Mononuclear cell (primary cell): ENCODE results near the gene BACH2. TPM values are rescaled to one million over a fixed set of nuclear protein-coding genes. Genes with fewer than 3 reads are reported as not detected.
"Not testable (repeated sequence)": the region's sequence is repeated elsewhere in the genome, so short reads cannot be mapped to it uniquely, and the experiment has no call there.

Experiments
- H3K27me3 ChIP-seq: 2 replicates; pipeline ENCODE4 v1.6.0; 2011; ENCODE audit warnings: low read length, control low read depth; ENCODE audit not compliant: insufficient read depth
- H3K4me1 ChIP-seq: 2 replicates; pipeline ENCODE4 v1.5.1; 2011; ENCODE audit warnings: mild to moderate bottlenecking, low read length, control low read depth; ENCODE audit not compliant: insufficient read depth
- H3K4me3 ChIP-seq: 2 replicates; pipeline ENCODE4 v1.5.1; 2011; ENCODE audit warnings: mild to moderate bottlenecking, low read length, moderate library complexity
- H3K9me3 ChIP-seq: 2 replicates; pipeline ENCODE4 v1.5.1; 2011; ENCODE audit warnings: low read depth, mild to moderate bottlenecking, control low read depth, low read length
- total RNA-seq: library from RNA; depleted of rRNA; stranded (reverse); fragments of >200 nt; gene quantifications from one replicate; pipeline ENCODE4 v1.2.3, GENCODE V29; 2012

Gene BACH2
- total RNA-seq, 1 donor, result 37.6 TPM

DNA sequence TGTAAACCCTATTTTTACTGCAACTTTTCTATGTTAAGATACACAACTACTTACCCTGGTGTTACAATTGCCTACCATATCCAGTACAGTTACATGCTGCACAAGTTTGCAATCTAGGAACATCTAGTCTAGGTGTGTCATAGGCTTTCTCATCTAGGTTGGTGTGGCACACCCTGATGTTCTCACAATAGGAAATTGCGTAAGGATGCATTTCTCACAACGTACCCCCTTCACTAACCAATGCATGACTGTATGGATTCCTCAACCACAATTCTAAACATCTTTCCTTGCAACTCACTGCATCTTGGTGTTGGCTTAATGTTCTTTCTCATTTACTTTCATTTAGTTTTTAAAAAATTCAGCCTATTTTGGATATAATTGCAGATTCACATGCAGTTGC is 370.8 kb downstream of the BACH2 start:
- Histone ChIP-seq H3K4me1 (peaks cover 29% of the 10 kb centered on the region), H3K9me3 (no peaks in the 10 kb centered on the region), H3K4me3 (no peak overlapping the region), H3K27me3 (no peaks in the 10 kb centered on the region)

DNA sequence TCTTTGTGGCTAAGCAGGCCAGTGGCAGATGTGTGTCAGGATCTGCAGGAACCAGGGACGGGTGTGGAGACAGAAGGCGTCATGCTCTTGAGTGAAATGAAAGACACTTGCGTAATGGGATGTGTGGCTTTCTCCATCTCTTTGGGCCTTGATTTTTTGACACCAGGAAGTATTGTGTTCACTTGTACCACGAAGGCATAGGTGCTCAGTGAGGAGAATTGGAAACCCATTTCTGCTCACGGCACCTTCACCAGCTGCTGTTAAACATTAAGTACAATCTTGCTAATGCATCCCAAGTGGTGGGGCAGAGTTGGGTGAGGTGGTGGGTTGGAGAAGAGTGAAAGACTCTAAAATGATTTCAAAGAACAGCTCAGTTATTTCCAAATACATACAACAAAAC is 372.4 kb downstream of the BACH2 start:
- peaks cover 23% of the 10 kb centered on the region for H3K4me1 ChIP-seq
- no peaks in the 10 kb centered on the region for H3K27me3 ChIP-seq
- H3K9me3 ChIP-seq, result no peaks in the 10 kb centered on the region

DNA sequence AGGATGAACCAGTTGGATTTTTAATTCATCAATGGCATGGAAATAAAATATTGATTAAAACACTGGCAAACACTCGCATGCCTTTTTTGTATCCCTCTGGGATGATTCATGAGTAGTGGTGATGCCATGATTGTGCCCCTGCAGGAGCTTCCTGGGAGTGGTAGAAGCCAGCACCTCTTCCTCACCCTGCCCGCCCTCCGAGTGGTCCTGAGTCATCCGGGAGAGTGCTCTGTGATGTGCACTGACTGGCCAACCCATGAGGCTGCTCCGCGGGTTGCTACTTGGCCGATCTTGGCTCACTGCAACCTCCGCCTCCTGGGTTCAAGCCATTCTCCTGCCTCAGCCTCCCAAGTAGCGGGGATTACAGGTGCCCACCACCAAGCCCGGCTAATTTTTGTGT is 375.0 kb downstream of the BACH2 start:
- Histone ChIP-seq H3K4me1 (no peaks in the 10 kb centered on the region), H3K27me3 (no peaks in the 10 kb centered on the region), H3K9me3 (peaks cover 4% of the 10 kb centered on the region), H3K4me3 (no peak overlapping the region)

More for the DNA sequence above, 372.4 kb downstream of the BACH2 start:
- H3K4me3 ChIP-seq, result no peak overlapping the region

DNA sequence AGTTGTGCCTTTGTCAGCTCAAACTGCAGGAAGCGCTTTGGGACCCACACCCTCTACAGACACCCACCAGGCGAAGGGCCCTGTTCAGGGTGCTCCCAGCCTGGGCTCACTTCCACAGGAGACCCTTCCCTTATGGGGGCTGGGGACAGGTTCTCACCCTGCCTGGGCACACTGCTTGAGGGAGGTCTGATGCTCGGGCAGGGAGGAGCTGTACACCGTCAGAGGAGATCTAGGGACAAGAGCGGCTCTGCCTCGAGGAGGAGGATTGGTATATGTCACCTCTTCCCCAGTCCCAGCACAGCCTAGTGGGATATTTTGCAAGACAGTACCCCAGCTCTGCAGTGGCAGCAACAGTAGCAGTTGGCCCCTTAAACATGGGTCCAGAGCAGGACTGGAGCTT is 375.4 kb downstream of the BACH2 start:
- Histone ChIP-seq H3K9me3 (peaks cover 8% of the 10 kb centered on the region), H3K27me3 (no peaks in the 10 kb centered on the region)

DNA sequence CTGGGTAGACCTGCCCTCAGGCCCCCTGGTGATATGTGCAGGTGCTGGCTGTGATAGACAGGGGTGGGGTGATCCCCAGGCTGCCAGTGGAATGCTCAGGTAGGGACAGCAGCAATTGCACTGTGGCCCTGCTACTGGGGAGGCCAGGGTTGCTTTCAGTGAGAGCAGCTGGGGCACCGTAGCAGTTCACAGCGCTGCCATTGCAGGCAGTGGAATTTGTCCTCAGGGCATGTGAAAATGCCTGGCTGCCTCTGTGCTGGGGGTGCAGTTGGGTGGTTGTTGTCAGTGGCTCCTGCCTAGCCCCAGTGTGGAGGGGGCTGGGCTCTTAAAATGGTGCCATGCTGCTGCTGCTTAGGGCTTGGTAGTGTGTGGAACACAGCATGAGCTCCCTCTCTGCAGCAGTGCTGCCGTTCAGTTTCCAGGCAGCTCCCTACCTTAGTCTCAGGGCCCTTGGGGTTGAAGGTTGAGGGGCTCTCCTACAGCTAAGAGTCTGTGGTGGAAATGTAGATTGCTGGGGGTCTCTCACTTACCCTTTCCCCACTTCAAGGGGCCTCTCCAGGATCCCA is 378.8 kb downstream of the BACH2 start:
- Histone ChIP-seq H3K4me3 (no peak overlapping the region), H3K4me1 (no peaks in the 10 kb centered on the region), H3K27me3 (no peaks in the 10 kb centered on the region), H3K9me3 (peaks cover 8% of the 10 kb centered on the region)

More for the DNA sequence above, 375.4 kb downstream of the BACH2 start:
- Histone ChIP-seq H3K4me3 (no peak overlapping the region), H3K4me1 (no peaks in the 10 kb centered on the region)

DNA sequence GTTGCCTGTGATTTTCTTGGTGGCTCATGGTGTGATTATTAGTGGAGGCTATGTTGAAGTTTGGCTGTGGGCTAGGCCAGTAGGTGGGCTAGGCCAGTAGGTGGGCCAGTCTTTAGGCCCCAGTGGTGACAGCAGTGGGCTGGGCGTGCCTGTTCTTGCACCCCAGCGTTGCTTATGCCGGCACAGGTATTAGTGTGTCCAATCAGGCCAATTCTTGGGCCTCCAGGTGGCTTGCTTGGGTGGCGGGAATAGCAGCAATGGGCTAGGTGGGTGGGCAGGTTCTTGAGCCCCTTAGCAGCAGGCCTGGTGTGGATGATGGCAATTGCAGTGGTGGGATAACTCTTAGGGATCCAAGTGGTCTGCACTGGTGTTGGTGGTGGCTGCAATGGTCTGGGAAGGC is 379.4 kb downstream of the BACH2 start:
- no peaks in the 10 kb centered on the region for H3K4me1 ChIP-seq
- no peaks in the 10 kb centered on the region for H3K27me3 ChIP-seq
- H3K9me3 ChIP-seq, result peaks cover 8% of the 10 kb centered on the region
- H3K4me3 ChIP-seq, result no peak overlapping the region

DNA sequence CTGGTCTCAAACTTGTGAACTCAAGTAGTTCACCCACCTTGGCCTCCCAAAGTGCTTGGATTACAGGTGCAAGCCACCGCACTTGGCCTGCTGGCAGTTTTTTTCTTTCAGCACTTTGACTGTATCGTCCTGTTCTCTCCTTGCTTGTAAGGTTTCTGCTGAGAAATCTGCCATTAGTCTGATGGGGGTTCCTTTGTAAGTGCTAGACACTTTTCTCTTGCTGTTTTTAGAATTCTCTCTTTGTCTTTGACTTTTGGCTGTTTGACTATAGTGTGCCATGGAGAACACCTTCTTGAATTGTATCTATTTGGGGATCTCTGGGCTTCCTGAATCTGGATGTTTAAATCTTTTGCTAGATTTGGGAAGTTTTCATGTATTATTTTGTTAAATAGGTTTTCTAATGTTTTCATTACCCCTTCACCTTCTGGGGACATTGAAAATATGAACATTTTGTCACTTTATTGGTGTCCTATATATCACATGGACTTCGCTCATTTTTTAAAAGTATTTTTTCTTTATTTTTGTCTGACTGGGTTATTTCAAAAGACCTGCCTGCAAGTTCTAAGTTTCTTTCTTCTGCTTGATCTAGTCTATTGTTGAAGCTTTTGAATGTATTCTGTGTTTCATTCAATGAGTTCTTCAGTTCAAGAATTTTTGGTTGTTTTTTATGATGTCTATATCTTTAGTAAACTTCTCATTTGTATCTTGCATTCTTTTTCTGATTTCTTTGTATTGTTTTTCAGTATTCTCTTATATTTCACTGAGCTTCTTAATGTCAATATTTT is 380.3 kb downstream of the BACH2 start:
- H3K27me3 ChIP-seq, result no peaks in the 10 kb centered on the region
- H3K4me1 ChIP-seq, result no peaks in the 10 kb centered on the region
- H3K9me3 ChIP-seq, result peaks cover 8% of the 10 kb centered on the region
- H3K4me3 ChIP-seq, result no peak overlapping the region

DNA sequence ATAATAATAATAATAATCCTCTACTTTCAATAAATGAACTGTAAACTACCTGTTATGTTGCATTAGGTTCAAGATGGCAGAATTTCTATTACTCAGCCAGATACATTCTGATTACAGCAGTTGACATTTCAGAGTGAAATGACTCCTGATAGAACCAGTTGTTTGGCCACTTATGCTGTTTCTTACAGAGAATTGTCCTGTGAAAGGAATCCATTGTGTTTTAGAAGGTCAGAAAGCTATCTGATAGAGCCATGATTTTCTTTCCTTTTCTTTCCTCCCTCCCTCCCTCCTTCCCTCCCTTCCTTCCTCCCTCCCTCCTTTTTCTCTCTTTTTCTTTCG is 385.8 kb downstream of the BACH2 start:
- Histone ChIP-seq H3K4me3 (no peak overlapping the region), H3K4me1 (no peaks in the 10 kb centered on the region), H3K9me3 (no peaks in the 10 kb centered on the region), H3K27me3 (no peaks in the 10 kb centered on the region)

DNA sequence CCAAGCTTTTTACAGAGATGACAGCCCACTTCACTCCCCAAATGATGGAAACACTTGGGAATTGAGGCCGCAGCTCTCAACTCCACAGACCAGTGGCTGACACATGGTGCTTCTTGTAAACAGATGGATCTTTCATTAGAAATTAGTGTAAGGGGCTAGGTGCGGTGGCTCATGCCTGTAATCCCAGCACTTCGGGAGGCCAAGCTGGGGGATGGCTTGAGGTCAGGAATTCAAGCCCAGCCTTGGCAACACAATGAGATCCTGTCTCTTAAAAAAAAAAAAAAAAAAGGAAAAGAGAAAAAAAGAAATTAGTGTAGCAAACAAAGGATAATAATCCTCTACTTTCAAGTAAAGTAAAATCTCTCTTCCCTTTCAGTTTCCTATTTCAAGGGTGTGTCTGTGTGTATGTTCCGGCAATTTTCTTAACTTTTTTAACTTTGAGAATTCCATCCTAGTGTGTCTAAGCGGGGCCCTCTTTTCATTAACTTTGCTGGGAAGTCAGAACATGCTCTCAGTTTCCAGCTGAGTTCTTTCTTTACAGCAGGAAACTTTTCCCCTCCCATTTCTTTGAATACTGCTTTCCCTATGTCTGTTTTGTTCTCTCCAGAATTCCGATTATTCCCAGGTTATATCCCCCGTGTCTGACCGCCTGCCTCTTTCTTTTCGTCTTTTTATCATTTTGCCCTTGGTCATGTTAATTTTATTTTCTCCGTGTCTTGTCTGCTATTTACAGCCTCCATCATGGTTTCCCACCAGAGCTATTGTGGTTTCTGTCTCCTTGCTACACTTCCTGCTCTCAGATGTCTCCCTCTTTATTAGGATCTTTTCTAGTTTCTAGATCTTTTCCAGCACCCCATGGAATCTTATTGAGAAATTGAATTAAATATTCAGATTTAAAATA is 386.4 kb downstream of the BACH2 start:
- H3K27me3 ChIP-seq, H3K9me3 ChIP-seq, H3K4me1 ChIP-seq, H3K4me3 ChIP-seq: not testable (repeated sequence)

DNA sequence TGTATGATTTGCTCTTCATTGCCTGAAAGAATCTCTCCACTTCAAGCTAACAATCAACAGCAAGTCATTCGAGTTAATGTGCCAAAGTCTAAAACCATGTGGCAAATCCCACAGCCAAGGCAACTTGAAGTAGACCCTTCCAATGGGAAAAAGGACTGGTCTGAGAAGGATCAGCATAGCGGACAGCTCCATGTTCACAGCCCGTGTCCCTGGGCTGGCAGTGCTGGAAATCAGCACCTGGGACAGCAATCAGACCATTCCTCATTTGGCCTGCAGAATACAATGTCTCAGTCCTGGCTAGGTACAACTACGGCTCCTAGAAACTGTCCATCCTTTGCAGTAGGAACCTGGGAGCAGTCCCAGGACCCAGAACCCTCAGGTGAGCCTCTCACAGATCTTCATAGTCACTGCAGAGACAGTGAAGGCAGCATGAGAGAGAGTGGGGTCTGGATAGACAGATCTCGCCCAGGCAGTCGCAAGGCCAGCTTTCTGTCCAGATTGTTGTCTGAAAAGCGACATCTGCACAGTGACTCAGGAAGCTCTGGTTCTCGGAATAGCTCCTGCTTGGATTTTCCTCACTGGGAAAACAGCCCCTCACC is 401.3 kb downstream of the BACH2 start:
- Histone ChIP-seq H3K4me1 (no peaks in the 10 kb centered on the region), H3K4me3 (no peak overlapping the region)

DNA sequence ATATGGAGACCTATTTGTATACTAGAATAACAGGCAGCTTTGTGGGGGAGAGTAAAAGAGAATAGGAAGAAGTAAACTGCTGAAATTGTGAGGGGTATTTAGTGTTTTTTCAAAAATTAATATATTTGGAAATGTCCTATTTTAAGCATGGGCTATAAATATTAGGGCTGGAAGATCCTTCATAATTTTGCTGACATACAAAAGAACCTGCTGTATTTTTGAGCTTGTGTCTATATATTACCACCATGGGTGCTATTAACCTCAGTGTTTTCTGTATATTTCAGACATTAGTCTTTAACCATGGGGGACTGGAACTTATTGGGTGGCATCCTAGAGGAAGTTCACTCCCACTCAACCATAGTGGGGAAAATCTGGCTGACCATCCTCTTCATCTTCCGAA is 402.5 kb downstream of the BACH2 start, which contains the start of gene GJA10:
Gene GJA10 (plus strand): TSS at position 301 of the 400 bp plus-strand sequence. CDS start 0 bp downstream, at position 301.
- Histone ChIP-seq H3K9me3 (no peaks in the 10 kb centered on the region), H3K4me3 (no peak within 1 kb of the TSS), H3K27me3 (peaks cover 37% of the 10 kb centered on the region), H3K4me1 (no peaks in the 10 kb centered on the region)

More for the DNA sequence above, 401.3 kb downstream of the BACH2 start:
- no peaks in the 10 kb centered on the region for H3K9me3 ChIP-seq
- H3K27me3 ChIP-seq, result peaks cover 31% of the 10 kb centered on the region

DNA sequence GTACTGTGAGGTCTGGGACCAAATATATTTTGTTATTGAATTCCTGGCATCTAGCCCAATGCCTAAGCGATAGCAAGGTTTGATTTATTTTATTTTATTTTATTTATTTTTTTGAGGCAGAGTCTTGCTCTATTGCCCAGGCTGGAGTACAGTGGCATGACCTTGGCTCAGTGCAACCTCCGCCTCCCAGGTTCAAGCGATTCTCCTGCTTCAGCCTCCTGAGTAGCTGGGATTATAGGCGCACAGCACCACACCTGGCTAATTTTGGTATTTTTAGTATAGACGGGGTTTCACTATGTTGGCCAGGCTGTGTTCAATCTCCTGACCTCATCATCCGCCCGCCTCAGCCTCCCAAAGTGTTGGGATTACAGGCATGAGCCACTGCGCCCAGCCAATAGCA is 404.1 kb downstream of the BACH2 start:
- peaks cover 51% of the 10 kb centered on the region for H3K27me3 ChIP-seq
- not testable (repeated sequence) for H3K9me3 ChIP-seq, H3K4me1 ChIP-seq, H3K4me3 ChIP-seq

DNA sequence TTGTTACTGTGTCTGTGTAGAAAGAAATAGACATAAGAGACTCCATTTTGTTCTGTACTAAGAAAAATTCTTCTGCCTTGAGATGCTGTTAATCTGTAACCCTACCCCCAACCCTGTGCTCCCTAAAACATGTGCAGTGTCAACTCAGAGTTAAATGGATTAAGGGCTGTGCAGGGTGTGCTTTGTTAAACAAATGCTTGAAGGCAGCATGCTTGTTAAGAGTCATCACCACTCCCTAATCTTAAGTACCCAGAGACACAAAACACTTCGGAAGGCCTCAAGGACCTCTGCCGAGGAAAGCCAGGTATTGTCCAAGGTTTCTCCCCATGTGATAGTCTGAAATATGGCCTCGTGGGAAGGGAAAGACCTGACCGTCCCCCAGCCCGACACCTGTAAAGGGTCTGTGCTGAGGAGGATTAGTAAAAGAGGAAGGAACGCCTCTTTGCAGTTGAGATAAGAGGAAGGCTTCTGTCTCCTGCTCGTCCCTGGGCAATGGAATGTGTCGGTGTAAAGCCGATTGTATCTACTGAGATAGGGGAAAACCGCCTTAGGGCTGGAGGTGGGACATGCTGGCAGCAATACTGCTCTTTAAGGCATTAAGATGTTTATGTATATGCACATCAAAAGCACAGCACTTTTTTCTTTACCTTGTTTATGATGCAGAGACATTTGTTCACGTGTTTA is 405.7 kb downstream of the BACH2 start:
- H3K27me3 ChIP-seq, result peaks cover 52% of the 10 kb centered on the region
- H3K4me3 ChIP-seq, H3K4me1 ChIP-seq, H3K9me3 ChIP-seq: not testable (repeated sequence)

DNA sequence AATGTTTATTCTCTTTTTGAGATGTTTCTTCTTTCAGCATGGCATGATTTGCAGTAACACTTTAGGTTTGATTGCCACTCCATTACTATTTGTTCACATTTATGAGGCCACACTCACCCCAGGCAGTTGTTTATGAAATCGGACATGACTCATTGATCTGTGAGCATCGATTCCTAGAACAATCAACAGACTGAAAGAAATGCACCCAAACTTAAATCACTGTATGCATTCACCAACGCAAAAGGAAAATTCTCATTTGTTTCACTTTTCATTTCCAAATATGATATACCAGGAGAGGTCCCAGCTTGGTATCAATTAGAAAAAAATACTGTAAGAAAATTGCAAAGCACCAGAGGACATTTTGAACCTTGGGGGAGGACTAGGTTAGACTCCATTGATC is 407.8 kb downstream of the BACH2 start:
- Histone ChIP-seq H3K27me3 (peaks cover 40% of the 10 kb centered on the region), H3K4me3 (no peak overlapping the region), H3K4me1 (no peaks in the 10 kb centered on the region), H3K9me3 (no peaks in the 10 kb centered on the region)
